Measurements from ENCODE around the gene OSBPL8.

DNA sequence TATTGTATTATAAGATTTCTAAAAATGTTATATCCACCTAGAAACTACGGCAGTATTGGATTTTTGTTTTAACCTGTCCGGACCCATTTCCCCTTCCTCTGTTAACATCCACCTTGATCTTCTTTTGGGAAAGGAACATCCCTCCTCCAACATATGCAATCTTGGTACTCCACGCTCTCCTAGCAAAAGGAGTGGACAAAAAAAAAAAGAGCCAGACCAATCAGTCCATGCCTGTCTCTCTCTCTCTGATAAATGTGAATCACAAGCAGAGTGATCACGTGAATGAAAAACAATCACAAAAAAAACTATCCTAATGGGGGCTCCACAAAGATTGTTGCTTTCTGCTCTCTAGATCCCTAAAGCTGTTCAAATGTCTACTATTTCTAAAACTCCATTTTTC is 27.1 kb downstream of the OSBPL8 start:
- TF ChIP-seq, protein P1, sequence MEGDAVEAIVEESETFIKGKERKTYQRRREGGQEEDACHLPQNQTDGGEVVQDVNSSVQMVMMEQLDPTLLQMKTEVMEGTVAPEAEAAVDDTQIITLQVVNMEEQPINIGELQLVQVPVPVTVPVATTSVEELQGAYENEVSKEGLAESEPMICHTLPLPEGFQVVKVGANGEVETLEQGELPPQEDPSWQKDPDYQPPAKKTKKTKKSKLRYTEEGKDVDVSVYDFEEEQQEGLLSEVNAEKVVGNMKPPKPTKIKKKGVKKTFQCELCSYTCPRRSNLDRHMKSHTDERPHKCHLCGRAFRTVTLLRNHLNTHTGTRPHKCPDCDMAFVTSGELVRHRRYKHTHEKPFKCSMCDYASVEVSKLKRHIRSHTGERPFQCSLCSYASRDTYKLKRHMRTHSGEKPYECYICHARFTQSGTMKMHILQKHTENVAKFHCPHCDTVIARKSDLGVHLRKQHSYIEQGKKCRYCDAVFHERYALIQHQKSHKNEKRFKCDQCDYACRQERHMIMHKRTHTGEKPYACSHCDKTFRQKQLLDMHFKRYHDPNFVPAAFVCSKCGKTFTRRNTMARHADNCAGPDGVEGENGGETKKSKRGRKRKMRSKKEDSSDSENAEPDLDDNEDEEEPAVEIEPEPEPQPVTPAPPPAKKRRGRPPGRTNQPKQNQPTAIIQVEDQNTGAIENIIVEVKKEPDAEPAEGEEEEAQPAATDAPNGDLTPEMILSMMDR (IDR thresholded peaks at IDR 0.05) = no peak
- no peak for TF ChIP-seq POLR2A (IDR thresholded peaks at IDR 0.05)

All from breast epithelium (tissue), 3 donors.